B cell (primary cell): ENCODE measurements around the gene PEA15. TPM values are rescaled to one million over a fixed set of nuclear protein-coding genes. Genes with fewer than 3 reads are reported as not detected.

ENCODE experiments used
- ATAC-seq: fragments of 200-7000 bp; cut with Tn5 transposase; one replicate; pipeline ENCODE4 v1.10.0; 2021; ENCODE audit warnings: low read depth, mild to moderate bottlenecking, moderate number of reproducible peaks, moderate library complexity
- CTCF ChIA-PET: fragments of 350-600 bp; sonication (Branson Sonifier 250); formaldehyde crosslinking; loops from one replicate; lab custom pipeline; 2021; ENCODE audit warnings: antibody characterized with exemption, inconsistent platforms; lab: Charles Lee
- POLR2A ChIA-PET: fragments of 350-600 bp; sonication (Branson Sonifier 250); formaldehyde crosslinking; loops from one replicate; lab custom pipeline; 2021; ENCODE audit warnings: antibody characterized with exemption; lab: Charles Lee
- DNase-seq: peaks from one replicate; pipeline ENCODE4 v3.0.0; 2013
- H2AFZ ChIP-seq: 2 replicates; pipeline ENCODE4 v1.6.1; 2012; ENCODE audit warnings: mild to moderate bottlenecking, low read depth, low read length; ENCODE audit not compliant: insufficient read depth, poor library complexity, severe bottlenecking
- H3K27ac ChIP-seq, 2 donors: 1 replicate in 1 of 2; 2 replicates in 1 of 2; pipeline ENCODE4 v1.5.1; 2012 to 2013; ENCODE audit warnings: low read length in 2 of 2, mild to moderate bottlenecking in 2 of 2, moderate library complexity in 1 of 2
- H3K27me3 ChIP-seq, 4 experiments: fragments of 200-600 bp in 1 of 4; sonication (generic) in 1 of 4; replicated peaks in 1 of 4; 1 replicate in 2 of 4; 2 replicates in 2 of 4; pipeline versions ENCODE4 v1.6.1 to v1.7.0; 2013 to 2016; ENCODE audit warnings: low read length in 3 of 4, mild to moderate bottlenecking in 2 of 4, mixed read lengths in 1 of 4, moderate library complexity in 1 of 4; ENCODE audit not compliant: insufficient read depth in 4 of 4, control insufficient read depth in 3 of 4; ENCODE audit errors: control extremely low read depth in 1 of 4
- H3K36me3 ChIP-seq, 2 experiments: replicated peaks in 1 of 2; 1 replicate in 1 of 2; 2 replicates in 1 of 2; pipeline versions ENCODE4 v1.6.1 to v1.7.1; 2013; ENCODE audit warnings: low read length in 1 of 2; ENCODE audit not compliant: insufficient read depth in 2 of 2, control insufficient read depth in 1 of 2; ENCODE audit errors: control extremely low read depth in 1 of 2, extremely low read depth in 1 of 2
- H3K4me1 ChIP-seq, 2 donors: fragments of 200-600 bp in 1 of 2; sonication (generic) in 1 of 2; 1 replicate in 1 of 2; 2 replicates in 1 of 2; pipeline versions ENCODE4 v1.5.1 to v1.6.1; 2013 to 2017; ENCODE audit warnings: low read length in 2 of 2; ENCODE audit not compliant: control insufficient read depth in 2 of 2, insufficient read depth in 2 of 2
- H3K4me2 ChIP-seq: replicated peaks from 2 replicates; pipeline ENCODE3; 2012; ENCODE audit warnings: mild to moderate bottlenecking, low read depth, low read length; ENCODE audit not compliant: poor library complexity, severe bottlenecking
- H3K4me3 ChIP-seq, 5 experiments: fragments of 200-600 bp in 1 of 5; sonication (generic) in 1 of 5; 1 replicate in 3 of 5; 2 replicates in 2 of 5; pipeline versions ENCODE4 v1.5.1 to v1.7.0; 2011 to 2016; ENCODE audit warnings: low read length in 4 of 5, mild to moderate bottlenecking in 4 of 5, low read depth in 2 of 5, control low read depth in 1 of 5, moderate library complexity in 1 of 5; ENCODE audit not compliant: insufficient read depth in 1 of 5; ENCODE audit errors: control extremely low read depth in 1 of 5, extremely low read depth in 1 of 5
- H3K79me2 ChIP-seq: fragments of 200-600 bp; sonication (generic); one replicate; pipeline ENCODE4 v1.6.0; 2016; ENCODE audit warnings: low read length; ENCODE audit not compliant: control insufficient read depth, insufficient read depth
- H3K9ac ChIP-seq: fragments of 200-600 bp; sonication (generic); 2 replicates; pipeline ENCODE4 v1.6.1; 2017; ENCODE audit warnings: mild to moderate bottlenecking, low read length, moderate library complexity
- H3K9me3 ChIP-seq, 3 donors: one replicate each; pipeline versions ENCODE4 v1.6.1 to v1.7.1; 2013; ENCODE audit warnings: low read length in 2 of 3; ENCODE audit not compliant: control insufficient read depth in 2 of 3, insufficient read depth in 1 of 3; ENCODE audit errors: control extremely low read depth in 1 of 3
- H4K20me1 ChIP-seq: 2 replicates; pipeline ENCODE4 v1.6.0; 2012; ENCODE audit warnings: mild to moderate bottlenecking, low read length; ENCODE audit not compliant: insufficient read depth, control insufficient read depth, poor library complexity, severe bottlenecking
- H3K27ac Mint-ChIP-seq: one replicate; pipeline ENCODE4 v1.8.0; 2021; ENCODE audit warnings: mixed read lengths
- H3K27me3 Mint-ChIP-seq: one replicate; pipeline ENCODE4 v1.8.0; 2021; ENCODE audit warnings: mixed read lengths
- H3K4me1 Mint-ChIP-seq: one replicate; pipeline ENCODE4 v1.8.0; 2021; ENCODE audit warnings: mixed read lengths
- H3K4me3 Mint-ChIP-seq: one replicate; pipeline ENCODE4 v1.8.0; 2021; ENCODE audit warnings: mixed read lengths
- H3K9me3 Mint-ChIP-seq: one replicate; pipeline ENCODE4 v1.8.0; 2022; ENCODE audit warnings: mixed read lengths; ENCODE audit not compliant: insufficient read depth
- EZH2 ChIP-seq: IDR thresholded peaks from 2 replicates; pipeline ENCODE4 v1.6.1; 2012; ENCODE audit warnings: borderline replicate concordance, low read depth, mild to moderate bottlenecking, moderate library complexity, low read length; ENCODE audit not compliant: insufficient read depth, poor library complexity, severe bottlenecking
- WGBS: methylation state at CpG from one replicate; pipeline ENCODE4 v1.1.5; 2013; ENCODE audit warnings: missing lambda C conversion rate; ENCODE audit not compliant: insufficient coverage; 5-methylcytosine and 5-hydroxymethylcytosine counted together
- intact Hi-C: fragments of 100-400 bp; cut with micrococcal nuclease; formaldehyde crosslinking; loops from one replicate; pipeline ENCODE4 v1.10.0; 2022
- polyA plus RNA-seq: library from polyadenylated mRNA; depleted of rRNA; stranded (reverse); fragments of >200 nt; gene quantifications from 2 replicates; pipeline ENCODE4 v1.2.3, GENCODE V29; 2012
- total RNA-seq, 2 donors: library from RNA; stranded (reverse); fragments of 120-200 nt in 1 of 2; gene quantifications; 1 replicate in 1 of 2; 2 replicates in 1 of 2; pipeline versions ENCODE4 v1.2.3 to v1.2.4, GENCODE V29; 2013 to 2022
- TF ChIP-seq, protein P1 (sequence below): fragments of 200-600 bp; IDR thresholded peaks from one replicate; pipeline ENCODE4 v1.8.0; 2022; ENCODE audit warnings: antibody characterized with exemption, mild to moderate bottlenecking

PEA15 gene
- total and polyA plus RNA-seq, 2 donors (not counting 1 experiment from before 2014, with no cell fraction given) = 81.7 to 91.4 TPM

- Mint-ChIP-seq H3K9me3 (no peaks in the 10 kb centered on the region), H3K27me3 (no peaks in the 10 kb centered on the region), H3K27ac (peak overlapping the region; percentile 69), H3K4me1 (peaks cover 47% of the 10 kb centered on the region), H3K4me3 (peak overlapping the region; percentile 100)
- no peaks in the 10 kb centered on the region for H3K9me3 ChIP-seq
- no peaks in the 10 kb centered on the region for H4K20me1 ChIP-seq
- DNase-seq = peak; percentile 29
- no peaks in the 10 kb centered on the region for H3K27me3 ChIP-seq
- ChIA-PET POLR2A (interaction anchor here (0.6 to 0.9 kb wide), 5 partner anchors 9 to 337 kb away, joined by 3 to 6 read pairs (median 4); partner anchors contain the start of gene PEX19), CTCF (interaction anchor here (0.9 to 4.0 kb wide), 10 partner anchors 9 to 175 kb away, joined by 3 to 33 read pairs (median 4); no protein-coding TSS in a partner anchor)
- H3K4me2 ChIP-seq = peak overlapping the region; percentile 90
- H2AFZ ChIP-seq = peak overlapping the region; percentile 83
- intact Hi-C loops = no loop called here
- TF ChIP-seq EZH2 = no peak
- TF ChIP-seq, protein P1, sequence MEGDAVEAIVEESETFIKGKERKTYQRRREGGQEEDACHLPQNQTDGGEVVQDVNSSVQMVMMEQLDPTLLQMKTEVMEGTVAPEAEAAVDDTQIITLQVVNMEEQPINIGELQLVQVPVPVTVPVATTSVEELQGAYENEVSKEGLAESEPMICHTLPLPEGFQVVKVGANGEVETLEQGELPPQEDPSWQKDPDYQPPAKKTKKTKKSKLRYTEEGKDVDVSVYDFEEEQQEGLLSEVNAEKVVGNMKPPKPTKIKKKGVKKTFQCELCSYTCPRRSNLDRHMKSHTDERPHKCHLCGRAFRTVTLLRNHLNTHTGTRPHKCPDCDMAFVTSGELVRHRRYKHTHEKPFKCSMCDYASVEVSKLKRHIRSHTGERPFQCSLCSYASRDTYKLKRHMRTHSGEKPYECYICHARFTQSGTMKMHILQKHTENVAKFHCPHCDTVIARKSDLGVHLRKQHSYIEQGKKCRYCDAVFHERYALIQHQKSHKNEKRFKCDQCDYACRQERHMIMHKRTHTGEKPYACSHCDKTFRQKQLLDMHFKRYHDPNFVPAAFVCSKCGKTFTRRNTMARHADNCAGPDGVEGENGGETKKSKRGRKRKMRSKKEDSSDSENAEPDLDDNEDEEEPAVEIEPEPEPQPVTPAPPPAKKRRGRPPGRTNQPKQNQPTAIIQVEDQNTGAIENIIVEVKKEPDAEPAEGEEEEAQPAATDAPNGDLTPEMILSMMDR = no peak
- peaks cover 63% of the 10 kb centered on the region for H3K79me2 ChIP-seq
- ATAC-seq = no peak
- peak overlapping the region; percentile 97 for H3K9ac ChIP-seq
- H3K4me3 ChIP-seq = peak overlapping the region in 2 of 5 experiments; percentile 96 to 100
- peaks cover 20 to 22% of the 10 kb centered on the region in 2 donors for H3K4me1 ChIP-seq
- H3K36me3 ChIP-seq = peaks cover 5 to 11% of the 10 kb centered on the region in 2 experiments
- 83% methylated on average over 1 of the region's 6 CpGs for WGBS
- peak overlapping the region; percentile 96 to 97 for H3K27ac ChIP-seq
Measured at GRCh38 chr1:160260406-160261382, 55.5 kb downstream of the PEA15 start.
